K562 (cell line): ENCODE measurements around the gene SORCS2. TPM values are rescaled to one million over a fixed set of nuclear protein-coding genes. Genes with fewer than 3 reads are reported as not detected.

Experiments
- ATAC-seq: fragments of 200-7000 bp; cut with Tn5 transposase; 3 replicates; pipeline ENCODE4 v1.9.1; 2020; ENCODE audit warnings: moderate library complexity
- BruUV-seq: library from RNA; stranded (reverse); fragments of 400-500 nt; replicated peaks from 2 replicates; lab custom pipeline; 2021; lab: Mats Ljungman, UMichigan
- CTCF ChIA-PET: fragments of 300-600 bp; formaldehyde crosslinking; extraction: SDS; loops from one replicate; lab custom pipeline; 2021; ENCODE audit warnings: low intra/inter-chr PET ratio; lab: Yijun Ruan, JAX
- POLR2A ChIA-PET: fragments of 300-600, 350-650 bp; sonication (Branson Sonifier 250); formaldehyde crosslinking; extraction: SDS; loops from one replicate; lab custom pipeline; 2021; ENCODE audit warnings: antibody characterized with exemption, inconsistent platforms; lab: Yijun Ruan, JAX
- DNase-seq, 4 experiments: peaks; one replicate each; pipeline versions ENCODE4 v3.0.0 to v3.0.0-alpha.2; 2011 to 2018; ENCODE audit warnings: low spot score in 3 of 4, mixed read lengths in 3 of 4; ENCODE audit errors: extremely low read depth in 1 of 4
- FAIRE-seq: peaks from 2 replicates; lab custom pipeline; 2011; peaks lifted over from hg19 to GRCh38; lab: Jason Lieb, UNC
- H2AFZ ChIP-seq: 2 replicates; pipeline ENCODE4 v1.6.0; 2011; ENCODE audit warnings: low read depth, low read length, control low read depth, inconsistent platforms
- H3K27ac ChIP-seq: fragments of 200-600 bp; 3 replicates; pipeline ENCODE4 v1.8.0; 2011; ENCODE audit warnings: low read depth, mild to moderate bottlenecking, control low read depth, inconsistent platforms, low read length, moderate library complexity, mixed read lengths; ENCODE audit errors: extremely low read depth
- H3K27me3 ChIP-seq, 2 experiments: fragments of 300-600 bp in 1 of 2; 2 replicates in 1 of 2; 3 replicates in 1 of 2; pipeline versions ENCODE4 v1.6.0 to v1.8.0; 2011; ENCODE audit warnings: inconsistent platforms in 2 of 2, low read length in 2 of 2, mild to moderate bottlenecking in 1 of 2, mixed read lengths in 1 of 2, moderate library complexity in 1 of 2; ENCODE audit not compliant: control insufficient read depth in 2 of 2, insufficient read depth in 2 of 2
- H3K36me3 ChIP-seq: fragments of 300-600 bp; 3 replicates; pipeline ENCODE4 v1.8.0; 2011; ENCODE audit warnings: mild to moderate bottlenecking, low read length, inconsistent platforms; ENCODE audit not compliant: control insufficient read depth, insufficient read depth
- H3K4me1 ChIP-seq, 2 experiments: fragments of 200-600 bp in 1 of 2; replicated peaks in 1 of 2; 2 replicates in 1 of 2; 3 replicates in 1 of 2; pipeline versions ENCODE4 v1.5.1 to v1.8.0; 2011; ENCODE audit warnings: inconsistent platforms in 2 of 2, low read length in 2 of 2, mild to moderate bottlenecking in 1 of 2, mixed read lengths in 1 of 2, moderate library complexity in 1 of 2; ENCODE audit not compliant: control insufficient read depth in 2 of 2, insufficient read depth in 2 of 2
- H3K4me2 ChIP-seq: 2 replicates; pipeline ENCODE4 v1.6.1; 2011; ENCODE audit warnings: low read length, control low read depth, inconsistent platforms, mixed read lengths; ENCODE audit not compliant: insufficient read depth
- H3K4me3 ChIP-seq: fragments of 200-600 bp; sonication (generic), shearing (Covaris generic); 2 replicates; pipeline ENCODE4 v1.5.1; 2016; ENCODE audit warnings: control low read depth, inconsistent platforms
- H3K79me2 ChIP-seq: fragments of 200-600 bp; 3 replicates; pipeline ENCODE4 v1.8.0; 2011; ENCODE audit warnings: low read length, inconsistent platforms; ENCODE audit not compliant: control insufficient read depth, insufficient read depth
- H3K9ac ChIP-seq, 2 experiments: 2 replicates each; pipeline versions ENCODE4 v1.6.0 to v1.6.1; 2011; ENCODE audit warnings: low read depth in 2 of 2, low read length in 2 of 2, control low read depth in 1 of 2, inconsistent platforms in 1 of 2, mild to moderate bottlenecking in 1 of 2, mixed read lengths in 1 of 2; ENCODE audit not compliant: insufficient read depth in 1 of 2
- H3K9me1 ChIP-seq: one replicate; pipeline ENCODE4 v1.6.0; 2011; ENCODE audit warnings: inconsistent platforms, mild to moderate bottlenecking, low read length, moderate library complexity; ENCODE audit not compliant: control insufficient read depth, insufficient read depth
- H3K9me3 ChIP-seq: replicated peaks from 2 replicates; pipeline ENCODE4 v1.5.1; 2011; ENCODE audit warnings: low read depth, low read length, inconsistent platforms; ENCODE audit not compliant: control insufficient read depth, insufficient read depth
- H4K20me1 ChIP-seq: replicated peaks from 2 replicates; pipeline ENCODE4 v1.6.1; 2011; ENCODE audit warnings: low read length, inconsistent platforms, mixed read lengths; ENCODE audit not compliant: control insufficient read depth, insufficient read depth
- BRF2 ChIP-seq: IDR thresholded peaks from 3 replicates; pipeline ENCODE4 v1.6.1; 2011; ENCODE audit warnings: borderline replicate concordance, mild to moderate bottlenecking; ENCODE audit not compliant: insufficient read length, insufficient read depth
- CBFA2T3 ChIP-seq: fragments of 450-650 bp; IDR thresholded peaks from 2 replicates; pipeline ENCODE4 v1.6.1; 2017
- ERF ChIP-seq: fragments of 450-650 bp; formaldehyde crosslinking; IDR thresholded peaks from 2 replicates; pipeline ENCODE4 v1.4.0; 2020; ENCODE audit warnings: mild to moderate bottlenecking, mixed read lengths
- MAZ ChIP-seq, 2 experiments: fragments of 450-650 bp in 1 of 2; sonication (generic) in 1 of 2; formaldehyde crosslinking; IDR thresholded peaks in 1 of 2; conservative IDR thresholded peaks in 1 of 2; 2 replicates each; pipeline versions ENCODE4 v1.4.0 to v1.5.0; 2020; ENCODE audit warnings: mild to moderate bottlenecking in 1 of 2, missing genetic modification reagents in 1 of 2
- MXI1 ChIP-seq: IDR thresholded peaks from 2 replicates; pipeline ENCODE4 v1.6.1; 2011; ENCODE audit warnings: low read depth, mild to moderate bottlenecking, improper control_type of control experiment, low read length
- PHB ChIP-seq: fragments of 250-450 bp; sonication (Bioruptor Pico); IDR thresholded peaks from 2 replicates; pipeline ENCODE4 v1.5.0; 2021
- PHF20 ChIP-seq: fragments of 450-650 bp; IDR thresholded peaks from 2 replicates; pipeline ENCODE4 v1.6.1; 2018; ENCODE audit not compliant: partially characterized antibody
- SMAD1 ChIP-seq: fragments of 150-350 bp; IDR thresholded peaks from 2 replicates; pipeline ENCODE4 v1.6.1; 2014; ENCODE audit warnings: low read length, low read depth; ENCODE audit not compliant: partially characterized antibody
- ZNF609 ChIP-seq: sonication (generic); formaldehyde crosslinking; IDR thresholded peaks from 2 replicates; pipeline ENCODE4 v1.8.1; 2023; ENCODE audit warnings: missing genetic modification reagents, mild to moderate bottlenecking, borderline replicate concordance
- WGBS: fragments of 100-300 bp; shearing (Covaris generic); methylation state at CpG from one replicate; pipeline ENCODE4 v1.1.6; 2016; ENCODE audit warnings: low coverage, mixed read lengths; ENCODE audit not compliant: insufficient coverage; ENCODE audit errors: missing lambda C conversion rate; 5-methylcytosine and 5-hydroxymethylcytosine counted together
- in situ Hi-C: fragments of 300-500 bp; cut with MboI; formaldehyde crosslinking; loops from 4 replicates; pipeline ENCODE4 v1.15.0; 2018; ENCODE audit warnings: inconsistent platforms, mixed read lengths
- intact Hi-C: fragments of 100-400 bp; cut with micrococcal nuclease; formaldehyde crosslinking; loops from 2 replicates; pipeline ENCODE4 v1.14.2; 2022
- polyA plus RNA-seq, 8 experiments: library from polyadenylated mRNA; depleted of rRNA in 4 of 8; stranded (reverse) in 5 of 8; unstranded in 3 of 8; fragments of >200 nt; fragmentation: Nextera tagmentation in 2 of 8; fragmentation: Illumina TruSeq in 1 of 8; extraction: Ambion mirVana in 2 of 8; extraction: Trizol in 1 of 8; gene quantifications; 2 replicates each; pipeline versions ENCODE4 v1.2.1 to v1.2.3, GENCODE V29; 2011 to 2014; ENCODE audit warnings: inconsistent platforms in 1 of 8, missing spikeins in 1 of 8
- total RNA-seq, 7 experiments: library from RNA; depleted of rRNA in 6 of 7; stranded (reverse); fragments of >200 nt in 6 of 7; fragmentation: Illumina TruSeq in 2 of 7; extraction: Trizol in 2 of 7; gene quantifications; 2 replicates each; pipeline versions ENCODE4 v1.2.1 to v1.2.3, GENCODE V29; 2011 to 2021; ENCODE audit warnings: low replicate concordance in 1 of 7

SORCS2 gene
- total and polyA plus RNA-seq, 9 of the 15 experiments (the other 6 are each of a cell fraction or from before 2014, with no cell fraction given) = not detected

- 43% methylated on average over 10 of the region's 12 CpGs for WGBS
- no peaks in the 10 kb centered on the region for H3K79me2 ChIP-seq
- no peaks in the 10 kb centered on the region; the same call in 1 of the 2 replicates for H3K9me3 ChIP-seq
- no peaks in the 10 kb centered on the region for H3K9me1 ChIP-seq
- DNase-seq = no peak
- intact Hi-C loops (no loop called here), in situ Hi-C loops (no loop called here)
- BruUV-seq = no TSS peak
- no peak for TF ChIP-seq ZNF609 (CRISPR knock-in tag)
- TF ChIP-seq SMAD1 = no peak
- no peak for TF ChIP-seq PHF20
- no peak for TF ChIP-seq ERF (CRISPR knock-in tag)
- no peak for TF ChIP-seq PHB (CRISPR knock-in tag)
- TF ChIP-seq MAZ (CRISPR knock-in tag; conservative IDR thresholded peaks at IDR 0.05 in 1 of 2, IDR thresholded peaks at IDR 0.05 in 1 of 2) = no peak
- TF ChIP-seq CBFA2T3 = no peak
- no peak for TF ChIP-seq BRF2
- no peak for TF ChIP-seq MXI1
- CTCF ChIA-PET = no interaction called here
- H3K4me1 ChIP-seq = peaks cover 0 to 8% of the 10 kb centered on the region in 2 experiments; a peak in 1 of 5 replicates
- H4K20me1 ChIP-seq = peaks cover 8% of the 10 kb centered on the region; the same call in 1 of the 2 replicates
- ATAC-seq = no peak
- H3K4me3 ChIP-seq = no peak overlapping the region
- FAIRE-seq = no peak
- no peak overlapping the region for H3K27ac ChIP-seq
- no peak overlapping the region for H2AFZ ChIP-seq
- H3K9ac ChIP-seq = no peak overlapping the region
- H3K36me3 ChIP-seq = peaks cover 4% of the 10 kb centered on the region; the same call in 1 of the 3 replicates
- POLR2A ChIA-PET = no interaction called here
- no peak overlapping the region for H3K4me2 ChIP-seq
- no peaks in the 10 kb centered on the region for H3K27me3 ChIP-seq
Observed at GRCh38 chr4:7765666-7766065, 573.3 kb downstream of the SORCS2 start.
